Epithelial cell of prostate (primary cell): ENCODE data around the gene BRF1.

Experiments
- DNase-seq: peaks from one replicate; pipeline ENCODE4 v3.0.0-alpha.2; 2011; ENCODE audit warnings: low read depth, low spot score
- H3K27ac ChIP-seq: fragments of 450-650 bp; 2 replicates; pipeline ENCODE4 v1.5.1; 2017; ENCODE audit warnings: mild to moderate bottlenecking

Gene BRF1

GRCh38 chr14:105166571-105167302, 134.1 kb downstream of the BRF1 start:
- H3K27ac ChIP-seq: peak overlapping the region; percentile 56
- no peak for DNase-seq

- H3K27ac ChIP-seq: peak overlapping the region; percentile 56
- DNase-seq: no peak
These were observed 134.9 kb downstream of the BRF1 start for GRCh38 chr14:105165761-105166485.

GRCh38 chr14:105165134-105165704, 135.6 kb downstream of the BRF1 start:
- DNase-seq: no peak
- H3K27ac ChIP-seq: peak overlapping the region; percentile 56

- no peak overlapping the region for H3K27ac ChIP-seq
- no peak for DNase-seq
These were observed 137.6 kb downstream of the BRF1 start for GRCh38 chr14:105163040-105163742.

GRCh38 chr14:105162669-105162979, 138.2 kb downstream of the BRF1 start:
- no peak overlapping the region for H3K27ac ChIP-seq

GRCh38 chr14:105161964-105162668, 138.7 kb downstream of the BRF1 start:
- no peak overlapping the region for H3K27ac ChIP-seq
- no peak for DNase-seq

More at GRCh38 chr14:105162669-105162979, 138.2 kb downstream of the BRF1 start:
- DNase-seq: no peak

- no peak for DNase-seq
- no peak overlapping the region for H3K27ac ChIP-seq
These were observed 139.5 kb downstream of the BRF1 start for GRCh38 chr14:105161309-105161708.

GRCh38 chr14:105160776-105161175, 140.0 kb downstream of the BRF1 start:
- H3K27ac ChIP-seq: no peak overlapping the region
- DNase-seq: no peak

GRCh38 chr14:105159344-105159743, 141.5 kb downstream of the BRF1 start:
- no peak overlapping the region for H3K27ac ChIP-seq

More at GRCh38 chr14:105159344-105159743, 141.5 kb downstream of the BRF1 start:
- no peak for DNase-seq
